ENCODE measurements around the gene CFAP410. TPM values are rescaled to one million over a fixed set of nuclear protein-coding genes. Genes with fewer than 3 reads are reported as not detected.

CFAP410 gene
- polyA plus RNA-seq, 3 donors = 14.8 to 18.7 (median 15.4) TPM

GRCh38 chr21:44332965-44333364, 6.2 kb downstream of the CFAP410 start:
- DNase-seq (ENCODE audit: low read depth in 3 of 3, low spot score in 2 of 3) = no peak

GRCh38 chr21:44332383-44332782, 6.8 kb downstream of the CFAP410 start:
- DNase-seq (ENCODE audit: low read depth in 3 of 3, low spot score in 2 of 3) = no peak

- DNase-seq (ENCODE audit: low read depth in 3 of 3, low spot score in 2 of 3) = no peak
These were observed 7.4 kb downstream of the CFAP410 start for GRCh38 chr21:44331650-44332307.

GRCh38 chr21:44331209-44331608, 8.0 kb downstream of the CFAP410 start:
- no peak for DNase-seq (ENCODE audit: low read depth in 3 of 3, low spot score in 2 of 3)

- no peak for DNase-seq (ENCODE audit: low read depth in 3 of 3, low spot score in 2 of 3)
These were observed 8.5 kb downstream of the CFAP410 start for GRCh38 chr21:44330698-44331097.

GRCh38 chr21:44329971-44330681, 9.1 kb downstream of the CFAP410 start:
- no peak for DNase-seq (ENCODE audit: low read depth in 3 of 3, low spot score in 2 of 3)

GRCh38 chr21:44329086-44329889, 9.9 kb downstream of the CFAP410 start:
- DNase-seq (ENCODE audit: low read depth in 3 of 3, low spot score in 2 of 3) = no peak

GRCh38 chr21:44328242-44328895, 10.8 kb downstream of the CFAP410 start:
- DNase-seq (ENCODE audit: low read depth in 3 of 3, low spot score in 2 of 3) = no peak

GRCh38 chr21:44327603-44327974, 11.6 kb downstream of the CFAP410 start:
- no peak for DNase-seq (ENCODE audit: low read depth in 3 of 3, low spot score in 2 of 3)

GRCh38 chr21:44326716-44327602, 12.2 kb downstream of the CFAP410 start:
- no peak for DNase-seq (ENCODE audit: low read depth in 3 of 3, low spot score in 2 of 3)

- no peak for DNase-seq (ENCODE audit: low read depth in 3 of 3, low spot score in 2 of 3)
These were observed 12.9 kb downstream of the CFAP410 start for GRCh38 chr21:44326272-44326647.

- DNase-seq (ENCODE audit: low read depth in 3 of 3, low spot score in 2 of 3) = no peak
These were observed 13.6 kb downstream of the CFAP410 start for GRCh38 chr21:44325386-44326271.

- DNase-seq (ENCODE audit: low read depth in 3 of 3, low spot score in 2 of 3) = no peak
These were observed 14.4 kb downstream of the CFAP410 start for GRCh38 chr21:44324854-44325107.

GRCh38 chr21:44324106-44324853, 14.9 kb downstream of the CFAP410 start:
- DNase-seq (ENCODE audit: low read depth in 3 of 3, low spot score in 2 of 3) = no peak

- no peak for DNase-seq (ENCODE audit: low read depth in 3 of 3, low spot score in 2 of 3)
These were observed 15.6 kb downstream of the CFAP410 start for GRCh38 chr21:44323591-44323990.

GRCh38 chr21:44322621-44323325, 16.4 kb downstream of the CFAP410 start:
- no peak for DNase-seq (ENCODE audit: low read depth in 3 of 3, low spot score in 2 of 3)

GRCh38 chr21:44321846-44322450, 17.2 kb downstream of the CFAP410 start:
- no peak for DNase-seq (ENCODE audit: low read depth in 3 of 3, low spot score in 2 of 3)

- DNase-seq (ENCODE audit: low read depth in 3 of 3, low spot score in 2 of 3) = no peak
These were observed 18.3 kb downstream of the CFAP410 start for GRCh38 chr21:44320847-44321246.

Measured in right renal cortex interstitium (tissue), 3 donors.